DMS153 treated with DMSO at 0.1 percent for 48 hours (cell line): ENCODE measurements around the gene DNAH9.

ENCODE experiments used
- DNase-seq: peaks from one replicate; lab custom pipeline; 2025; ENCODE audit not compliant: unreplicated experiment; lab: John Stamatoyannopoulos, UW

The DNAH9 gene

GRCh38 chr17:11747441-11747840 is 149.2 kb downstream of the DNAH9 start:
- DNase-seq, result no peak

GRCh38 chr17:11757815-11758214 is 159.5 kb downstream of the DNAH9 start:
- DNase-seq, result no peak

- no peak for DNase-seq
Observed at GRCh38 chr17:11768106-11768505, 169.8 kb downstream of the DNAH9 start.

- DNase-seq, result no peak
Observed at GRCh38 chr17:11768981-11769380, 170.7 kb downstream of the DNAH9 start.

- DNase-seq, result no peak
Observed at GRCh38 chr17:11772031-11772430, 173.8 kb downstream of the DNAH9 start.

GRCh38 chr17:11779892-11780291 is 181.6 kb downstream of the DNAH9 start:
- DNase-seq, result no peak

- DNase-seq, result no peak
Observed at GRCh38 chr17:11780621-11781020, 182.4 kb downstream of the DNAH9 start.

GRCh38 chr17:11786711-11787438 is 188.6 kb downstream of the DNAH9 start:
- DNase-seq, result no peak

- DNase-seq, result no peak
Observed at GRCh38 chr17:11795906-11796305, 197.6 kb downstream of the DNAH9 start.

GRCh38 chr17:11797803-11798202 is 199.5 kb downstream of the DNAH9 start:
- no peak for DNase-seq

- no peak for DNase-seq
Observed at GRCh38 chr17:11803231-11803969, 205.1 kb downstream of the DNAH9 start.

- DNase-seq, result no peak
Observed at GRCh38 chr17:11805138-11805537, 206.9 kb downstream of the DNAH9 start.

GRCh38 chr17:11805952-11806351 is 207.7 kb downstream of the DNAH9 start:
- DNase-seq, result no peak

GRCh38 chr17:11807606-11808005 is 209.3 kb downstream of the DNAH9 start:
- no peak for DNase-seq

GRCh38 chr17:11813278-11813677 is 215.0 kb downstream of the DNAH9 start:
- no peak for DNase-seq

- DNase-seq, result no peak
Observed at GRCh38 chr17:11813871-11814270, 215.6 kb downstream of the DNAH9 start.

GRCh38 chr17:11814655-11815262 is 216.5 kb downstream of the DNAH9 start:
- no peak for DNase-seq

GRCh38 chr17:11816409-11816808 is 218.1 kb downstream of the DNAH9 start:
- no peak for DNase-seq

GRCh38 chr17:11823862-11824261 is 225.6 kb downstream of the DNAH9 start:
- DNase-seq, result no peak

GRCh38 chr17:11825572-11826209 is 227.4 kb downstream of the DNAH9 start:
- DNase-seq, result no peak

- DNase-seq, result no peak
Observed at GRCh38 chr17:11832401-11833137, 234.3 kb downstream of the DNAH9 start.
